HT1080 (cell line): Measurements from ENCODE around the gene GRIK2. TPM values are rescaled to one million over a fixed set of nuclear protein-coding genes. Genes with fewer than 3 reads are reported as not detected.
"Not testable (repeated sequence)": the region's sequence is repeated elsewhere in the genome, so short reads cannot be mapped to it uniquely, and the experiment has no call there.

Experiments
- DNase-seq: peaks from one replicate; pipeline ENCODE4 v3.0.0-alpha.2; 2015; ENCODE audit warnings: low read depth
- total RNA-seq: library from RNA; depleted of rRNA; stranded (reverse); fragments of >200 nt; shearing (Covaris generic); gene quantifications from 2 replicates; pipeline ENCODE4 v1.2.3, GENCODE V29; 2014

The GRIK2 gene
- total RNA-seq, 1 experiment from 2014 or later, result not detected

- DNase-seq, result no peak
Measured at GRCh38 chr6:101994521-101994920, 601.0 kb downstream of the GRIK2 start.

- no peak for DNase-seq
Measured at GRCh38 chr6:102015431-102015830, 621.9 kb downstream of the GRIK2 start.

- no peak for DNase-seq
Measured at GRCh38 chr6:102022281-102022680, 628.8 kb downstream of the GRIK2 start.

- DNase-seq, result no peak
Measured at GRCh38 chr6:102022803-102023202, 629.3 kb downstream of the GRIK2 start.

GRCh38 chr6:102023977-102024657 lies 630.6 kb downstream of the GRIK2 start:
- DNase-seq, result no peak

- no peak for DNase-seq
Measured at GRCh38 chr6:102026649-102027048, 633.1 kb downstream of the GRIK2 start.

- DNase-seq, result no peak
Measured at GRCh38 chr6:102028176-102028575, 634.7 kb downstream of the GRIK2 start.

- DNase-seq, result no peak
Measured at GRCh38 chr6:102038964-102039363, 645.5 kb downstream of the GRIK2 start.

- DNase-seq, result no peak
Measured at GRCh38 chr6:102039441-102039840, 645.9 kb downstream of the GRIK2 start.

- no peak for DNase-seq
Measured at GRCh38 chr6:102051001-102051400, 657.5 kb downstream of the GRIK2 start.

GRCh38 chr6:102051720-102052119 lies 658.2 kb downstream of the GRIK2 start:
- no peak for DNase-seq

GRCh38 chr6:102064142-102064541 lies 670.6 kb downstream of the GRIK2 start:
- no peak for DNase-seq

- no peak for DNase-seq
Measured at GRCh38 chr6:102066301-102066700, 672.8 kb downstream of the GRIK2 start.

- DNase-seq, result no peak
Measured at GRCh38 chr6:102068349-102068929, 674.9 kb downstream of the GRIK2 start.

- DNase-seq, result no peak
Measured at GRCh38 chr6:102075539-102075938, 682.0 kb downstream of the GRIK2 start.

GRCh38 chr6:102085257-102085656 lies 691.7 kb downstream of the GRIK2 start:
- DNase-seq, result no peak

GRCh38 chr6:102088160-102088559 lies 694.7 kb downstream of the GRIK2 start:
- not testable (repeated sequence) for DNase-seq

GRCh38 chr6:102114402-102114801 lies 720.9 kb downstream of the GRIK2 start:
- no peak for DNase-seq

GRCh38 chr6:102115911-102116310 lies 722.4 kb downstream of the GRIK2 start:
- DNase-seq, result no peak

GRCh38 chr6:102118034-102118433 lies 724.5 kb downstream of the GRIK2 start:
- DNase-seq, result no peak
